GM12878 (cell line): ENCODE measurements around the gene APH1B. TPM values are rescaled to one million over a fixed set of nuclear protein-coding genes. Genes with fewer than 3 reads are reported as not detected.

Source experiments
- ATAC-seq: fragments of 200-7000 bp; cut with Tn5 transposase; 3 replicates; pipeline ENCODE4 v1.9.1; 2020; ENCODE audit warnings: mild to moderate bottlenecking, moderate library complexity
- BruUV-seq: library from RNA; stranded (reverse); fragments of 400-500 nt; replicated peaks from 2 replicates; lab custom pipeline; 2021; lab: Mats Ljungman, UMichigan
- CTCF ChIA-PET: fragments of 300-600 bp; sonication (Branson Sonifier 250); formaldehyde crosslinking; extraction: SDS; loops from one replicate; lab custom pipeline; 2021; ENCODE audit warnings: inconsistent platforms; lab: Yijun Ruan, JAX
- POLR2A ChIA-PET: fragments of 350-600 bp; formaldehyde crosslinking; extraction: SDS; loops from one replicate; lab custom pipeline; 2021; ENCODE audit warnings: inconsistent platforms; lab: Charles Lee
- RAD21 ChIA-PET: fragments of 300-600 bp; sonication (Branson Sonifier 250); formaldehyde crosslinking; loops from one replicate; lab custom pipeline; 2023; ENCODE audit warnings: antibody characterized with exemption; ENCODE audit not compliant: unreplicated experiment; lab: Charles Lee
- SMC1A ChIA-PET: fragments of 300-600 bp; sonication (Branson Sonifier 250); formaldehyde crosslinking; loops from one replicate; lab custom pipeline; 2023; ENCODE audit not compliant: unreplicated experiment, uncharacterized antibody; lab: Charles Lee
- DNase-seq: peaks from one replicate; pipeline ENCODE4 v3.0.0-alpha.2; 2011; ENCODE audit warnings: low read depth, low spot score
- FAIRE-seq: peaks from 3 replicates; lab custom pipeline; 2011; peaks lifted over from hg19 to GRCh38; lab: Jason Lieb, UNC
- H2AFZ ChIP-seq: 2 replicates; pipeline ENCODE4 v1.6.0; 2011; ENCODE audit warnings: low read depth, low read length, control low read depth; ENCODE audit not compliant: control insufficient read depth
- H3K27ac ChIP-seq: 2 replicates; pipeline ENCODE4 v1.5.1; 2011; ENCODE audit warnings: control low read depth; ENCODE audit not compliant: control insufficient read depth, insufficient read depth
- H3K27me3 ChIP-seq, 2 experiments: replicated peaks in 1 of 2; 2 replicates each; pipeline versions ENCODE4 v1.6.0 to v1.6.1; 2011; ENCODE audit warnings: low read length in 1 of 2; ENCODE audit not compliant: control insufficient read depth in 2 of 2, insufficient read depth in 2 of 2
- H3K36me3 ChIP-seq, 2 experiments: 2 replicates each; pipeline ENCODE4 v1.5.1; 2011; ENCODE audit warnings: low read length in 1 of 2; ENCODE audit not compliant: control insufficient read depth in 2 of 2, insufficient read depth in 2 of 2
- H3K4me1 ChIP-seq: 2 replicates; pipeline ENCODE4 v1.6.1; 2011; ENCODE audit warnings: mild to moderate bottlenecking, low read length, moderate library complexity, mixed read lengths; ENCODE audit not compliant: control insufficient read depth, insufficient read depth
- H3K4me2 ChIP-seq: 2 replicates; pipeline ENCODE4 v1.6.0; 2011; ENCODE audit warnings: control low read depth; ENCODE audit not compliant: control insufficient read depth, insufficient read depth
- H3K4me3 ChIP-seq: fragments of 200-600 bp; sonication (generic); 2 replicates; pipeline ENCODE4 v1.5.1; 2016
- H3K79me2 ChIP-seq: 2 replicates; pipeline ENCODE4 v1.6.0; 2011; ENCODE audit warnings: low read length; ENCODE audit not compliant: control insufficient read depth, insufficient read depth
- H3K9ac ChIP-seq: 2 replicates; pipeline ENCODE4 v1.8.0; 2011; ENCODE audit warnings: low read length, control low read depth, mixed read lengths; ENCODE audit not compliant: control insufficient read depth, insufficient read depth
- H3K9me3 ChIP-seq: replicated peaks from 3 replicates; pipeline ENCODE4 v1.5.1; 2011; ENCODE audit warnings: mild to moderate bottlenecking, low read length; ENCODE audit not compliant: control insufficient read depth, insufficient read depth
- H4K20me1 ChIP-seq: 2 replicates; pipeline ENCODE4 v1.6.0; 2011; ENCODE audit not compliant: control insufficient read depth, insufficient read depth
- ASH2L ChIP-seq: fragments of 300-600, 200-600 bp; sonication (generic); IDR thresholded peaks from 2 replicates; pipeline ENCODE4 v1.6.1; 2017; ENCODE audit warnings: low read depth, mild to moderate bottlenecking, borderline replicate concordance
- BHLHE40 ChIP-seq, 2 experiments: fragments of 450-650 bp in 1 of 2; IDR thresholded peaks; 2 replicates each; pipeline ENCODE4 v1.6.1; 2011 to 2017; ENCODE audit warnings: low read depth in 2 of 2, borderline replicate concordance in 1 of 2, improper control_type of control experiment in 1 of 2, low read length in 1 of 2, mild to moderate bottlenecking in 1 of 2
- BMI1 ChIP-seq: fragments of 450-650 bp; IDR thresholded peaks from 2 replicates; pipeline ENCODE4 v1.6.1; 2016; ENCODE audit warnings: mild to moderate bottlenecking, moderate library complexity, borderline replicate concordance
- CBFB ChIP-seq: IDR thresholded peaks from 2 replicates; pipeline ENCODE4 v1.6.1; 2016; ENCODE audit warnings: antibody characterized with exemption, low read depth
- GABPA ChIP-seq: IDR thresholded peaks from 2 replicates; pipeline ENCODE4 v1.6.1; 2014; ENCODE audit warnings: antibody characterized with exemption, low read depth, mild to moderate bottlenecking, inconsistent platforms
- HCFC1 ChIP-seq: fragments of 150-350 bp; IDR thresholded peaks from 2 replicates; pipeline ENCODE4 v1.6.1; 2014; ENCODE audit warnings: low read length
- MYB ChIP-seq: fragments of 150-350 bp; IDR thresholded peaks from 2 replicates; pipeline ENCODE4 v1.6.1; 2014; ENCODE audit warnings: mild to moderate bottlenecking, low read depth, low read length, borderline replicate concordance
- NBN ChIP-seq: fragments of 450-650 bp; IDR thresholded peaks from 2 replicates; pipeline ENCODE4 v1.6.1; 2016
- NFIC ChIP-seq: IDR thresholded peaks from 2 replicates; pipeline ENCODE4 v1.6.1; 2012; ENCODE audit warnings: low read depth, mild to moderate bottlenecking, inconsistent platforms, low read length, moderate library complexity
- NFXL1 ChIP-seq: fragments of 450-650 bp; IDR thresholded peaks from 2 replicates; pipeline ENCODE4 v1.6.1; 2017; ENCODE audit warnings: antibody characterized with exemption, mild to moderate bottlenecking, borderline replicate concordance
- PBX3 ChIP-seq: IDR thresholded peaks from 2 replicates; pipeline ENCODE4 v1.6.1; 2011; ENCODE audit warnings: mild to moderate bottlenecking, low read depth, low read length, moderate library complexity; ENCODE audit not compliant: insufficient replicate concordance
- POLR2AphosphoS2 ChIP-seq: IDR thresholded peaks from 2 replicates; pipeline ENCODE4 v1.6.1; 2011; ENCODE audit warnings: low read depth, mild to moderate bottlenecking, low read length, improper control_type of control experiment, moderate library complexity
- RB1 ChIP-seq: fragments of 450-650 bp; formaldehyde crosslinking; IDR thresholded peaks from 2 replicates; pipeline ENCODE4 v1.6.1; 2017; ENCODE audit warnings: mild to moderate bottlenecking, borderline replicate concordance
- SRF ChIP-seq, 2 experiments: IDR thresholded peaks; 2 replicates each; pipeline ENCODE4 v1.6.1; 2011; ENCODE audit warnings: low read depth in 2 of 2, low read length in 2 of 2, mild to moderate bottlenecking in 1 of 2, moderate library complexity in 1 of 2
- STAT3 ChIP-seq: IDR thresholded peaks from 2 replicates; pipeline ENCODE4 v1.6.1; 2011; ENCODE audit warnings: low read depth, low read length, improper control_type of control experiment
- TARDBP ChIP-seq: IDR thresholded peaks from 2 replicates; pipeline ENCODE4 v1.6.1; 2016; ENCODE audit warnings: borderline replicate concordance
- ZBTB40 ChIP-seq: fragments of 450-650 bp; IDR thresholded peaks from 2 replicates; pipeline ENCODE4 v1.6.1; 2016; ENCODE audit warnings: mild to moderate bottlenecking, moderate library complexity, borderline replicate concordance
- ZNF24 ChIP-seq: fragments of 450-650 bp; IDR thresholded peaks from 2 replicates; pipeline ENCODE4 v1.6.1; 2017; ENCODE audit warnings: antibody characterized with exemption, mild to moderate bottlenecking
- ZZZ3 ChIP-seq: IDR thresholded peaks from 2 replicates; pipeline ENCODE4 v1.6.1; 2011; ENCODE audit warnings: low read depth; ENCODE audit not compliant: control insufficient read depth, insufficient read length
- WGBS: methylation state at CpG from one replicate; pipeline ENCODE4 v1.1.6; 2016; ENCODE audit warnings: low lambda C conversion rate; ENCODE audit not compliant: insufficient replicate concordance, insufficient coverage; ENCODE audit errors: missing lambda C conversion rate; 5-methylcytosine and 5-hydroxymethylcytosine counted together
- in situ Hi-C: fragments of 300-500 bp; cut with MboI; formaldehyde crosslinking; loops from 9 replicates; pipeline ENCODE4 v1.14.3; 2018; ENCODE audit warnings: mixed read lengths
- intact Hi-C: fragments of 100-400 bp; cut with micrococcal nuclease; formaldehyde crosslinking; loops from one replicate; pipeline ENCODE4 v1.14.2; 2022; ENCODE audit not compliant: unreplicated experiment
- polyA plus RNA-seq, 11 experiments: library from polyadenylated mRNA; depleted of rRNA in 4 of 11; unstranded in 6 of 11; stranded (reverse) in 5 of 11; fragments of >200 nt; fragmentation: Nextera tagmentation in 4 of 11; fragmentation: Illumina TruSeq in 1 of 11; extraction: Ambion mirVana in 4 of 11; extraction: Trizol in 1 of 11; gene quantifications; 1 replicate in 1 of 11; 2 replicates in 10 of 11; pipeline versions ENCODE4 v1.2.1 to v1.2.3, GENCODE V29; 2011 to 2016; ENCODE audit warnings: inconsistent platforms in 2 of 11, missing spikeins in 2 of 11, low read depth in 1 of 11
- total RNA-seq, 4 experiments: library from RNA; depleted of rRNA in 3 of 4; stranded (reverse); fragments of >200 nt in 3 of 4; fragmentation: Illumina TruSeq in 1 of 4; extraction: Trizol in 1 of 4; gene quantifications; 2 replicates each; pipeline versions ENCODE4 v1.2.1 to v1.2.3, GENCODE V29; 2013 to 2021

APH1B gene
- total and polyA plus RNA-seq, 10 of the 15 experiments (the other 5 are each of a cell fraction or from before 2014, with no cell fraction given): 5.0 to 20.8 (median 11.1) TPM

GRCh38 chr15:63357061-63357460 is 79.7 kb downstream of the APH1B start (continued):
- no peak for TF ChIP-seq ZBTB40
- TF ChIP-seq SRF (IDR thresholded peaks at IDR 0.05; ENCODE audit: low read depth in 2 of 2, low read length in 2 of 2): no peak
- no peak for TF ChIP-seq NFIC
- no peak for TF ChIP-seq PBX3
- no peak for TF ChIP-seq NBN
- no peak for TF ChIP-seq BMI1
- no peak for TF ChIP-seq POLR2AphosphoS2

- SMC1A ChIA-PET: no interaction called here
- intact Hi-C loops (no loop called here), in situ Hi-C loops (no loop called here)
- no peaks in the 10 kb centered on the region for H3K79me2 ChIP-seq
- no peaks in the 10 kb centered on the region for H3K36me3 ChIP-seq
- no TSS peak for BruUV-seq
- FAIRE-seq (no peak), ATAC-seq (no peak), DNase-seq (no peak)
- WGBS: 14% methylated on average over 3 of the region's 3 CpGs
- no peak overlapping the region for H3K27ac ChIP-seq
- POLR2A ChIA-PET: no interaction called here
- TF ChIP-seq ZNF24 (no peak), BMI1 (no peak), TARDBP (no peak), STAT3 (no peak), ZZZ3 (no peak), CBFB (no peak), HCFC1 (no peak), BHLHE40 (IDR thresholded peaks at IDR 0.05; ENCODE audit: borderline replicate concordance in 1 of 2, low read depth in 2 of 2, low read length in 1 of 2) (no peak), MYB (no peak), ASH2L (no peak), NFXL1 (no peak), GABPA (no peak), RB1 (no peak)
- no peaks in the 10 kb centered on the region for H3K9me3 ChIP-seq
- no peak overlapping the region for H3K4me3 ChIP-seq
- peaks cover 0 to 1% of the 10 kb centered on the region in 2 experiments; a peak in 2 of 4 replicates for H3K27me3 ChIP-seq
- CTCF ChIA-PET: interaction anchor here (0.6 to 1.3 kb wide), 2 partner anchors 22 to 252 kb away, joined by 3 read pairs; no protein-coding TSS in a partner anchor
- RAD21 ChIA-PET: no interaction called here
- no peak overlapping the region for H3K4me2 ChIP-seq
- H4K20me1 ChIP-seq: no peaks in the 10 kb centered on the region
- H3K9ac ChIP-seq: no peak overlapping the region
- peaks cover under 1% of the 10 kb centered on the region; the same call in 1 of the 2 replicates for H3K4me1 ChIP-seq
- H2AFZ ChIP-seq: no peak overlapping the region
Observed at GRCh38 chr15:63357731-63358130, 80.3 kb downstream of the APH1B start.
